Measurements from ENCODE around the gene FBP1. TPM values are rescaled to one million over a fixed set of nuclear protein-coding genes. Genes with fewer than 3 reads are reported as not detected.
A peak's percentile ranks its signal among the peaks of the same experiment; 100 is the strongest.

Gene FBP1
- total and polyA plus RNA-seq, 8 donors: 19.5 to 39.2 (median 24.1) TPM

DNA sequence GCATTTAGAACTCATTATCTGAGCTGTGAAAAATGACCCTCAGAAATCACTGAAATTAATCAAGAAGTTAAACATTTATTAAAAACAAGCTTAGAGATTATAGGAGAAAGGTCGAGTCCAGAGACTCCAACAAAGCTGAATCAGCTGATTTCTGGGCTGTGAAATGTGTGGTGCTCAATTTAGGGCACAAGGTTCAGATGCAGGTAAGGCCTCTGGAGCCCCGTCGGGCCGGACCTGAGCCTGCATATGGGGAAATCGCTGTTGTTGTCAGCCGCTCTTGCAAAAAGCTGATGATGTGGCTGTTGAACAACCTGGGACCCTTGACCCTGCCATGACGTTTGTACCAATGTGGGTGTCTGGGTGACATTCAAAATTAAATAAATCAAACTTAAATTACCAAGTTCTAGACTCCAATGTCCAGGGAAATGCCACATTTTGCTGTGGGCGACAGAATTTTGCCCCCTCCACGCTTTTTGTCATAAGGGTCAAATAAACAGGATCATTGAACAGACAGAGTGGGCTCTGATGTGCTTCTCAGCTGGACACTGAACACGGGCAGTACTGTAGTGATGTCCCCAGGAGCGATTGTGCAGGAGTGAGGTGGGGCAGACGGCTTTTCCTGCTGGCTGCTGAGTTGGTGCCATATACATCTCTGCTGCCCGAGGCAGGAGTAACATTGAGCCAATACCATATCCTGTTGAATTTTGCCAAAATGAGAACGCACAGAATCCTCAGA is 27.2 kb upstream of the FBP1 start:
- no peak for TF ChIP-seq CTCF (IDR thresholded peaks at IDR 0.05)
- intact Hi-C loops (cut with DNase I): no loop called here
- no peak for DNase-seq

GRCh38 chr9:94665613-94666012 is 26.3 kb upstream of the FBP1 start:
- 90 to 93% methylated on average over 3 of the region's 3 CpGs for WGBS, 2 donors
- no peak for FAIRE-seq
- intact Hi-C loops (cut with DNase I): no loop called here

More for the DNA sequence above, 27.2 kb upstream of the FBP1 start:
- Histone ChIP-seq H3K27ac (peak overlapping the region in 2 of 4 donors; percentile 3 to 33), H3K36me3 (no peaks in the 10 kb centered on the region), H3K4me3 (no peak overlapping the region), H3K27me3 (no peaks in the 10 kb centered on the region), H3K4me1 (peaks cover 0 to 7% (median 4%) of the 10 kb centered on the region in 3 donors), H3K9me3 (no peaks in the 10 kb centered on the region)
- no peak for FAIRE-seq
- WGBS, 2 donors: 54 to 55% methylated on average over 14 of the region's 14 CpGs
- peak in 3 of 4 donors; percentile 7 to 29 (median 8) for ATAC-seq

DNA sequence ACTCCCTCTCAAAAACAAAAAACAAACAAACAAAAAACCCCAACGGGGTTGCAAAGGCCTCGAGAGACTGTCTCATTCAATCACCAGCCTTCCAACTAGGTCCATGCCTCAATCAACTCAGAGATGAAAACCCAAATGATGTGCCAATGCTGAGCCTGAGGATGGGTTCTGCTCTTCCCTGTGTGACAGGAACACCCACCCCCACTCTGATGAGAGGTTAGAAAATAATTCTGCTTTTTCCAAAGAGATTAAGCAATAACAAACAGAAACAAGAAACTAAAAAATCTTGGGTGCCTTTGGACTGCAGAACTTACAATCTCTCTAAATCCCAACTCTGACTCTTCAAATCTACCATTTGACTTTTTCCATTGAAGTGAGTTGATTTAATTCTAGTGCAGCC is 25.5 kb upstream of the FBP1 start:
- 82 to 97% methylated on average over 2 of the region's 2 CpGs for WGBS, 2 donors
- intact Hi-C loops (cut with DNase I): no loop called here
- Histone ChIP-seq H3K4me1 (peaks cover 0 to 7% (median 4%) of the 10 kb centered on the region in 3 donors), H3K36me3 (no peaks in the 10 kb centered on the region), H3K27ac (no peak overlapping the region), H3K27me3 (no peaks in the 10 kb centered on the region), H3K4me3 (no peak overlapping the region), H3K9me3 (no peaks in the 10 kb centered on the region)
- no peak for TF ChIP-seq CTCF (IDR thresholded peaks at IDR 0.05)
- DNase-seq: no peak
- no peak for FAIRE-seq
- ATAC-seq: no peak

More at GRCh38 chr9:94665613-94666012, 26.3 kb upstream of the FBP1 start:
- Histone ChIP-seq H3K27me3 (no peaks in the 10 kb centered on the region), H3K36me3 (no peaks in the 10 kb centered on the region), H3K4me1 (peaks cover 0 to 7% (median 4%) of the 10 kb centered on the region in 3 donors), H3K4me3 (no peak overlapping the region), H3K27ac (peak overlapping the region in 1 of 4 donors; percentile 3), H3K9me3 (no peaks in the 10 kb centered on the region)
- no peak for TF ChIP-seq CTCF (IDR thresholded peaks at IDR 0.05)
- ATAC-seq (no peak), DNase-seq (no peak)

- intact Hi-C loops (cut with DNase I): no loop called here
- no peak for FAIRE-seq
- ATAC-seq: no peak
- Histone ChIP-seq H3K9me3 (no peaks in the 10 kb centered on the region), H3K27me3 (no peaks in the 10 kb centered on the region), H3K4me1 (peaks cover 0 to 7% (median 4%) of the 10 kb centered on the region in 3 donors), H3K4me3 (no peak overlapping the region), H3K36me3 (no peaks in the 10 kb centered on the region), H3K27ac (no peak overlapping the region)
- 90 to 100% methylated on average over 3 of the region's 3 CpGs for WGBS, 2 donors
- TF ChIP-seq CTCF (IDR thresholded peaks at IDR 0.05): no peak
- DNase-seq: no peak
Observed at GRCh38 chr9:94663640-94664039, 24.3 kb upstream of the FBP1 start.

DNA sequence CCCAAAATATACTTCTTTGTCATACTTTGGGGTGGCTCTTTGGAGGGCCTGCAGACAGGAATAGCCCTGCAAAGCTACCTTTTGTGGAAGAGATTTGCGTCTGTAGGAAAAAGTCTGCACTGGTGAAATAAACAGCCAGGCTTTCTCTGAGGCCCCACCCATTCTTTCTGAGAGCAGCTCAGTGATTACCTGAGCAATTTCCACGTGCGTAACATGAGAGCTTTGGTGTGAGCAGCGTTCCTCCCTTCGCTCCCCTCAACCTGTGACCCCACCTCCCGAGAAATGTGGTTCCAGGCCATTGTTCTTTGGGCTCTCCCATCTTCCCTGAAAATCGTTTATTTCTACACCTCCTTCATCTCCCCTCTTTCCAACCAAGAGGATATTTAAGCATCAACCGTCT is 23.8 kb upstream of the FBP1 start:
- no peaks in the 10 kb centered on the region for H3K9me3 ChIP-seq
- no peak for TF ChIP-seq CTCF (IDR thresholded peaks at IDR 0.05)
- H3K4me1 ChIP-seq: peaks cover 0 to 7% (median 4%) of the 10 kb centered on the region in 3 donors
- ATAC-seq (no peak), FAIRE-seq (no peak), DNase-seq (no peak)
- H3K27me3 ChIP-seq: no peaks in the 10 kb centered on the region
- intact Hi-C loops (cut with DNase I): no loop called here
- H3K36me3 ChIP-seq: no peaks in the 10 kb centered on the region
- no peak overlapping the region for H3K4me3 ChIP-seq
- H3K27ac ChIP-seq: no peak overlapping the region
- 77 to 81% methylated on average over 8 of the region's 8 CpGs for WGBS, 2 donors

All from pancreas (tissue), 10 donors.